HepG2 (cell line): ENCODE measurements around the gene FUBP3.

Experiments used
- AFF4 ChIP-seq: sonication (generic); formaldehyde crosslinking; IDR thresholded peaks from 2 replicates; pipeline ENCODE4 v1.4.0; 2020; ENCODE audit warnings: missing genetic modification reagents
- ATF3 ChIP-seq: sonication (generic); formaldehyde crosslinking; IDR thresholded peaks from 2 replicates; pipeline ENCODE4 v1.4.0; 2020; ENCODE audit warnings: missing genetic modification reagents
- FOSL1 ChIP-seq: sonication (generic); formaldehyde crosslinking; IDR thresholded peaks from 2 replicates; pipeline ENCODE4 v1.9.0; 2021; ENCODE audit warnings: missing genetic modification reagents, borderline replicate concordance
- HNF1A ChIP-seq, 2 experiments: sonication (generic) in 1 of 2; formaldehyde crosslinking in 1 of 2; IDR thresholded peaks; 2 replicates each; pipeline versions ENCODE4 v1.4.0 to v1.6.1; 2016 to 2020; ENCODE audit warnings: borderline replicate concordance in 1 of 2, low read depth in 1 of 2, mild to moderate bottlenecking in 1 of 2, missing genetic modification reagents in 1 of 2
- HNRNPH1 ChIP-seq: fragments of 200-400 bp; formaldehyde crosslinking; optimal IDR thresholded peaks from 2 replicates; pipeline ENCODE3; 2017; ENCODE audit warnings: mild to moderate bottlenecking, low read depth, low read length
- MXD4 ChIP-seq: IDR thresholded peaks from 2 replicates; pipeline ENCODE4 v1.6.1; 2016; ENCODE audit warnings: mild to moderate bottlenecking, missing biosample characterization, missing genetic modification reagents
- NBN ChIP-seq: fragments of 450-650 bp; conservative IDR thresholded peaks from 2 replicates; pipeline ENCODE4 v1.6.1; 2017
- PRDM15 ChIP-seq: sonication (generic); formaldehyde crosslinking; IDR thresholded peaks from 2 replicates; pipeline ENCODE4 v1.4.0; 2020; ENCODE audit warnings: missing genetic modification reagents
- PRDM4 ChIP-seq: sonication (generic); formaldehyde crosslinking; IDR thresholded peaks from 2 replicates; pipeline ENCODE4 v1.9.0; 2021; ENCODE audit warnings: missing genetic modification reagents, borderline replicate concordance
- SETDB1 ChIP-seq: sonication (generic); formaldehyde crosslinking; IDR thresholded peaks from 2 replicates; pipeline ENCODE4 v1.5.1; 2020; ENCODE audit warnings: missing genetic modification reagents, mild to moderate bottlenecking, borderline replicate concordance
- SIN3A ChIP-seq: IDR thresholded peaks from 2 replicates; pipeline ENCODE4 v1.6.1; 2011; ENCODE audit warnings: low read depth, mild to moderate bottlenecking, control low read depth, low read length, borderline replicate concordance
- ZNF24 ChIP-seq: fragments of 450-650 bp; IDR thresholded peaks from 2 replicates; pipeline ENCODE4 v1.6.1; 2017; ENCODE audit warnings: antibody characterized with exemption, mild to moderate bottlenecking

- TF ChIP-seq SIN3A (no peak), AFF4 (CRISPR knock-in tag) (no peak), ZNF24 (no peak), HNRNPH1 (no peak), PRDM15 (no peak), NBN (no peak), FOSL1 (CRISPR knock-in tag) (no peak), MXD4 (no peak), ATF3 (CRISPR knock-in tag) (no peak), PRDM4 (CRISPR knock-in tag) (no peak), HNF1A (IDR thresholded peaks at IDR 0.05; ENCODE audit: low read depth) (no peak), HNF1A (CRISPR knock-in tag; IDR thresholded peaks at IDR 0.05; ENCODE audit: borderline replicate concordance) (no peak), SETDB1 (CRISPR knock-in tag) (no peak)
These were observed 27.7 kb downstream of the FUBP3 start for GRCh38 chr9:130606887-130607600.
